Measurements from ENCODE around the gene ZBTB1. TPM values are rescaled to one million over a fixed set of nuclear protein-coding genes. Genes with fewer than 3 reads are reported as not detected.

ZBTB1 gene
- total RNA-seq, 1 experiment from 2014 or later, result 24.7 TPM

DNA sequence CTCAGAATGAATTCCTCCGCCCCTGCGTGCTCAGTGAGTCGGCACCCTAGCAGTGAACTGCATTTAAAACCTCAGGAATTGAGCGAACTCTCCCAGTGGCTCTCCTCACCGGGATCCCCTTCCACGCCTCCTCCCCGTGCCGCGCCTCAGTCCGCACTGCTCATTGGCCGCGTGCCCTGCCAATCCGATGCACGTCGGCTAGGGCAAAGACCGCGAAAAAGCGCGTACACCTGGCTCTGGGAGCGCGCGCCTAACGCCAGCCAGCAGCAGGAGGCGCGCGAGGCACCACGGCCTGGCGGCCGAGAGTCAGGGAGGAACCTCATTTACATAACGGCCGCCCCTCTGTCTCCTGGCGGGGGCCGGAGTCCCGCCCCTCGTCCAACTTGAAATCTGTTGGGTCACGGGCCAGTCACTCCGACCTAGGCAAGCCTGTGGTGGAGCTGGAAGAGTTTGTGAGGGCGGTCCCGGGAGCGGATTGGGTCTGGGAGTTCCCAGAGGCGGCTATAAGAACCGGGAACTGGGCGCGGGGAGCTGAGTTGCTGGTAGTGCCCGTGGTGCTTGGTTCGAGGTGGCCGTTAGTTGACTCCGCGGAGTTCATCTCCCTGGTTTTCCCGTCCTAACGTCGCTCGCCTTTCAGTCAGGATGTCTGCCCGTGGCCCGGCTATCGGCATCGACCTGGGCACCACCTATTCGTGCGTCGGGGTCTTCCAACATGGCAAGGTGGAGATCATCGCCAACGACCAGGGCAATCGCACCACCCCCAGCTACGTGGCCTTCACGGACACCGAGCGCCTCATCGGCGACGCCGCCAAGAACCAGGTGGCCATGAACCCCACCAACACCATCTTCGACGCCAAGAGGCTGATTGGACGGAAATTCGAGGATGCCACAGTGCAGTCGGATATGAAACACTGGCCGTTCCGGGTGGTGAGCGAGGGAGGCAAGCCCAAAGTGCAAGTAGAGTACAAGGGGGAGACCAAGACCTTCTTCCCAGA is 35.9 kb downstream of the ZBTB1 start, which contains the start of gene HSPA2 (continued):
- TF ChIP-seq CREM (CRISPR knock-in tag; IDR thresholded peaks at IDR 0.05) (0 out of 2 replicates have a peak, but pooled peaks have one; percentile 39), FOXP1 (CRISPR knock-in tag; IDR thresholded peaks at IDR 0.05; ENCODE audit: borderline replicate concordance) (no peak), NFYB (CRISPR knock-in tag; conservative IDR thresholded peaks at IDR 0.05; ENCODE audit: low read depth) (peak; percentile 95), RELA (CRISPR knock-in tag; IDR thresholded peaks at IDR 0.05; ENCODE audit: borderline replicate concordance) (no peak)
- TF ChIP-seq, protein P1, sequence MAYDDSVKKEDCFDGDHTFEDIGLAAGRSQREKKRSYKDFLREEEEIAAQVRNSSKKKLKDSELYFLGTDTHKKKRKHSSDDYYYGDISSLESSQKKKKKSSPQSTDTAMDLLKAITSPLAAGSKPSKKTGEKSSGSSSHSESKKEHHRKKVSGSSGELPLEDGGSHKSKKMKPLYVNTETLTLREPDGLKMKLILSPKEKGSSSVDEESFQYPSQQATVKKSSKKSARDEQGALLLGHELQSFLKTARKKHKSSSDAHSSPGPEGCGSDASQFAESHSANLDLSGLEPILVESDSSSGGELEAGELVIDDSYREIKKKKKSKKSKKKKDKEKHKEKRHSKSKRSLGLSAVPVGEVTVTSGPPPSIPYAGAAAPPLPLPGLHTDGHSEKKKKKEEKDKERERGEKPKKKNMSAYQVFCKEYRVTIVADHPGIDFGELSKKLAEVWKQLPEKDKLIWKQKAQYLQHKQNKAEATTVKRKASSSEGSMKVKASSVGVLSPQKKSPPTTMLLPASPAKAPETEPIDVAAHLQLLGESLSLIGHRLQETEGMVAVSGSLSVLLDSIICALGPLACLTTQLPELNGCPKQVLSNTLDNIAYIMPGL (CRISPR knock-in tag; IDR thresholded peaks at IDR 0.05), result peak; percentile 62
- TF ChIP-seq, protein P2, sequence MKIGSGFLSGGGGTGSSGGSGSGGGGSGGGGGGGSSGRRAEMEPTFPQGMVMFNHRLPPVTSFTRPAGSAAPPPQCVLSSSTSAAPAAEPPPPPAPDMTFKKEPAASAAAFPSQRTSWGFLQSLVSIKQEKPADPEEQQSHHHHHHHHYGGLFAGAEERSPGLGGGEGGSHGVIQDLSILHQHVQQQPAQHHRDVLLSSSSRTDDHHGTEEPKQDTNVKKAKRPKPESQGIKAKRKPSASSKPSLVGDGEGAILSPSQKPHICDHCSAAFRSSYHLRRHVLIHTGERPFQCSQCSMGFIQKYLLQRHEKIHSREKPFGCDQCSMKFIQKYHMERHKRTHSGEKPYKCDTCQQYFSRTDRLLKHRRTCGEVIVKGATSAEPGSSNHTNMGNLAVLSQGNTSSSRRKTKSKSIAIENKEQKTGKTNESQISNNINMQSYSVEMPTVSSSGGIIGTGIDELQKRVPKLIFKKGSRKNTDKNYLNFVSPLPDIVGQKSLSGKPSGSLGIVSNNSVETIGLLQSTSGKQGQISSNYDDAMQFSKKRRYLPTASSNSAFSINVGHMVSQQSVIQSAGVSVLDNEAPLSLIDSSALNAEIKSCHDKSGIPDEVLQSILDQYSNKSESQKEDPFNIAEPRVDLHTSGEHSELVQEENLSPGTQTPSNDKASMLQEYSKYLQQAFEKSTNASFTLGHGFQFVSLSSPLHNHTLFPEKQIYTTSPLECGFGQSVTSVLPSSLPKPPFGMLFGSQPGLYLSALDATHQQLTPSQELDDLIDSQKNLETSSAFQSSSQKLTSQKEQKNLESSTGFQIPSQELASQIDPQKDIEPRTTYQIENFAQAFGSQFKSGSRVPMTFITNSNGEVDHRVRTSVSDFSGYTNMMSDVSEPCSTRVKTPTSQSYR (CRISPR knock-in tag; IDR thresholded peaks at IDR 0.05), result 0 out of 2 replicates have a peak, but pooled peaks have one; percentile 41

DNA sequence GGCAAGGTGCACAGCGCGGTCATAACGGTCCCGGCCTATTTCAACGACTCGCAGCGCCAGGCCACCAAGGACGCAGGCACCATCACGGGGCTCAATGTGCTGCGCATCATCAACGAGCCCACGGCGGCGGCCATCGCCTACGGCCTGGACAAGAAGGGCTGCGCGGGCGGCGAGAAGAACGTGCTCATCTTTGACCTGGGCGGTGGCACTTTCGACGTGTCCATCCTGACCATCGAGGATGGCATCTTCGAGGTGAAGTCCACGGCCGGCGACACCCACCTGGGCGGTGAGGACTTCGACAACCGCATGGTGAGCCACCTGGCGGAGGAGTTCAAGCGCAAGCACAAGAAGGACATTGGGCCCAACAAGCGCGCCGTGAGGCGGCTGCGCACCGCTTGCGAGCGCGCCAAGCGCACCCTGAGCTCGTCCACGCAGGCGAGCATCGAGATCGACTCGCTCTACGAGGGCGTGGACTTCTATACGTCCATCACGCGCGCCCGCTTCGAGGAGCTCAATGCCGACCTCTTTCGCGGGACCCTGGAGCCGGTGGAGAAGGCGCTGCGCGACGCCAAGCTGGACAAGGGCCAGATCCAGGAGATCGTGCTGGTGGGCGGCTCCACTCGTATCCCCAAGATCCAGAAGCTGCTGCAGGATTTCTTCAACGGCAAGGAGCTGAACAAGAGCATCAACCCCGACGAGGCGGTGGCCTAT is 36.8 kb downstream of the ZBTB1 start:
- DNase-seq (ENCODE audit: low spot score) (no peak), ATAC-seq (no peak)
- ChIA-PET CTCF (interaction anchor here (4.1 kb wide), 1 partner anchor 95 kb away, joined by 16 read pairs; no protein-coding TSS in a partner anchor), POLR2A (interaction anchor here (1.3 kb wide), 1 partner anchor 154 kb away, joined by 6 read pairs; the partner anchor contains the start of gene MTHFD1)
- TF ChIP-seq, protein P3, sequence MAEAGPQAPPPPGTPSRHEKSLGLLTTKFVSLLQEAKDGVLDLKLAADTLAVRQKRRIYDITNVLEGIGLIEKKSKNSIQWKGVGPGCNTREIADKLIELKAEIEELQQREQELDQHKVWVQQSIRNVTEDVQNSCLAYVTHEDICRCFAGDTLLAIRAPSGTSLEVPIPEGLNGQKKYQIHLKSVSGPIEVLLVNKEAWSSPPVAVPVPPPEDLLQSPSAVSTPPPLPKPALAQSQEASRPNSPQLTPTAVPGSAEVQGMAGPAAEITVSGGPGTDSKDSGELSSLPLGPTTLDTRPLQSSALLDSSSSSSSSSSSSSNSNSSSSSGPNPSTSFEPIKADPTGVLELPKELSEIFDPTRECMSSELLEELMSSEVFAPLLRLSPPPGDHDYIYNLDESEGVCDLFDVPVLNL (CRISPR knock-in tag; IDR thresholded peaks at IDR 0.05; ENCODE audit: borderline replicate concordance, low read depth), result no peak
- TF ChIP-seq, protein P4, sequence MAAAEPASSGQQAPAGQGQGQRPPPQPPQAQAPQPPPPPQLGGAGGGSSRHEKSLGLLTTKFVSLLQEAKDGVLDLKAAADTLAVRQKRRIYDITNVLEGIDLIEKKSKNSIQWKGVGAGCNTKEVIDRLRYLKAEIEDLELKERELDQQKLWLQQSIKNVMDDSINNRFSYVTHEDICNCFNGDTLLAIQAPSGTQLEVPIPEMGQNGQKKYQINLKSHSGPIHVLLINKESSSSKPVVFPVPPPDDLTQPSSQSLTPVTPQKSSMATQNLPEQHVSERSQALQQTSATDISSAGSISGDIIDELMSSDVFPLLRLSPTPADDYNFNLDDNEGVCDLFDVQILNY (CRISPR knock-in tag; IDR thresholded peaks at IDR 0.05), result peak; percentile 5; the same call in 1 of the 2 replicates
- no peak for TF ChIP-seq NR1H2 (CRISPR knock-in tag; IDR thresholded peaks at IDR 0.05)
- TF ChIP-seq FOXP1 (CRISPR knock-in tag; IDR thresholded peaks at IDR 0.05; ENCODE audit: borderline replicate concordance), result 0 out of 2 replicates have a peak, but pooled peaks have one; percentile 17
- Mint-ChIP-seq H3K4me3 (peak overlapping the region; percentile 65), H3K4me1 (peaks cover 42% of the 10 kb centered on the region), H3K36me3 (peaks cover 25% of the 10 kb centered on the region), H3K9me3 (peaks cover 19% of the 10 kb centered on the region), H3K27ac (no peak overlapping the region), H3K27me3 (ENCODE audit: low read depth) (peaks cover 20% of the 10 kb centered on the region)

DNA sequence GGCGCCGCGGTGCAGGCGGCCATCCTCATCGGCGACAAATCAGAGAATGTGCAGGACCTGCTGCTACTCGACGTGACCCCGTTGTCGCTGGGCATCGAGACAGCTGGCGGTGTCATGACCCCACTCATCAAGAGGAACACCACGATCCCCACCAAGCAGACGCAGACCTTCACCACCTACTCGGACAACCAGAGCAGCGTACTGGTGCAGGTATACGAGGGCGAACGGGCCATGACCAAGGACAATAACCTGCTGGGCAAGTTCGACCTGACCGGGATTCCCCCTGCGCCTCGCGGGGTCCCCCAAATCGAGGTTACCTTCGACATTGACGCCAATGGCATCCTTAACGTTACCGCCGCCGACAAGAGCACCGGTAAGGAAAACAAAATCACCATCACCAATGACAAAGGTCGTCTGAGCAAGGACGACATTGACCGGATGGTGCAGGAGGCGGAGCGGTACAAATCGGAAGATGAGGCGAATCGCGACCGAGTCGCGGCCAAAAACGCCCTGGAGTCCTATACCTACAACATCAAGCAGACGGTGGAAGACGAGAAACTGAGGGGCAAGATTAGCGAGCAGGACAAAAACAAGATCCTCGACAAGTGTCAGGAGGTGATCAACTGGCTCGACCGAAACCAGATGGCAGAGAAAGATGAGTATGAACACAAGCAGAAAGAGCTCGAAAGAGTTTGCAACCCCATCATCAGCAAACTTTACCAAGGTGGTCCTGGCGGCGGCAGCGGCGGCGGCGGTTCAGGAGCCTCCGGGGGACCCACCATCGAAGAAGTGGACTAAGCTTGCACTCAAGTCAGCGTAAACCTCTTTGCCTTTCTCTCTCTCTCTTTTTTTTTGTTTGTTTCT is 37.6 kb downstream of the ZBTB1 start:
- H3K9me3 Mint-ChIP-seq, result peaks cover 19% of the 10 kb centered on the region
- DNase-seq (ENCODE audit: low spot score) (no peak), ATAC-seq (no peak)
- H3K4me1 Mint-ChIP-seq, result peaks cover 42% of the 10 kb centered on the region
- ChIA-PET CTCF (interaction anchor here (1.0 to 4.1 kb wide), 3 partner anchors 31 to 109 kb away, joined by 3 to 16 read pairs (median 4); no protein-coding TSS in a partner anchor), POLR2A (interaction anchor here (0.6 kb wide), 1 partner anchor 14 kb away, joined by 3 read pairs; no protein-coding TSS in a partner anchor)
- H3K4me3 Mint-ChIP-seq, result peak overlapping the region; percentile 65
- peaks cover 25% of the 10 kb centered on the region for H3K36me3 Mint-ChIP-seq
- H3K27me3 Mint-ChIP-seq (ENCODE audit: low read depth), result peaks cover 20% of the 10 kb centered on the region
- peak overlapping the region; percentile 17; the same call in 1 of the 2 replicates for H3K27ac Mint-ChIP-seq
- TF ChIP-seq GABPB1 (CRISPR knock-in tag; IDR thresholded peaks at IDR 0.05), result no peak
- TF ChIP-seq, protein P4 (CRISPR knock-in tag; IDR thresholded peaks at IDR 0.05), result no peak
- TF ChIP-seq HMGA2 (CRISPR knock-in tag; IDR thresholded peaks at IDR 0.05), result no peak
- TF ChIP-seq SOX15 (CRISPR knock-in tag; IDR thresholded peaks at IDR 0.05), result no peak
- no peak for TF ChIP-seq OVOL2 (CRISPR knock-in tag; IDR thresholded peaks at IDR 0.05; ENCODE audit: borderline replicate concordance)
- no peak for TF ChIP-seq NFE2L1 (CRISPR knock-in tag; IDR thresholded peaks at IDR 0.05)
- no peak for TF ChIP-seq NR1H2 (CRISPR knock-in tag; IDR thresholded peaks at IDR 0.05)
- TF ChIP-seq CREM (CRISPR knock-in tag; IDR thresholded peaks at IDR 0.05), result no peak
- TF ChIP-seq, protein P5, sequence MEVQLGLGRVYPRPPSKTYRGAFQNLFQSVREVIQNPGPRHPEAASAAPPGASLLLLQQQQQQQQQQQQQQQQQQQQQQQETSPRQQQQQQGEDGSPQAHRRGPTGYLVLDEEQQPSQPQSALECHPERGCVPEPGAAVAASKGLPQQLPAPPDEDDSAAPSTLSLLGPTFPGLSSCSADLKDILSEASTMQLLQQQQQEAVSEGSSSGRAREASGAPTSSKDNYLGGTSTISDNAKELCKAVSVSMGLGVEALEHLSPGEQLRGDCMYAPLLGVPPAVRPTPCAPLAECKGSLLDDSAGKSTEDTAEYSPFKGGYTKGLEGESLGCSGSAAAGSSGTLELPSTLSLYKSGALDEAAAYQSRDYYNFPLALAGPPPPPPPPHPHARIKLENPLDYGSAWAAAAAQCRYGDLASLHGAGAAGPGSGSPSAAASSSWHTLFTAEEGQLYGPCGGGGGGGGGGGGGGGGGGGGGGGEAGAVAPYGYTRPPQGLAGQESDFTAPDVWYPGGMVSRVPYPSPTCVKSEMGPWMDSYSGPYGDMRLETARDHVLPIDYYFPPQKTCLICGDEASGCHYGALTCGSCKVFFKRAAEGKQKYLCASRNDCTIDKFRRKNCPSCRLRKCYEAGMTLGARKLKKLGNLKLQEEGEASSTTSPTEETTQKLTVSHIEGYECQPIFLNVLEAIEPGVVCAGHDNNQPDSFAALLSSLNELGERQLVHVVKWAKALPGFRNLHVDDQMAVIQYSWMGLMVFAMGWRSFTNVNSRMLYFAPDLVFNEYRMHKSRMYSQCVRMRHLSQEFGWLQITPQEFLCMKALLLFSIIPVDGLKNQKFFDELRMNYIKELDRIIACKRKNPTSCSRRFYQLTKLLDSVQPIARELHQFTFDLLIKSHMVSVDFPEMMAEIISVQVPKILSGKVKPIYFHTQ (CRISPR knock-in tag; IDR thresholded peaks at IDR 0.05), result no peak
